HEK293T (cell line): Measurements from ENCODE around the gene INSIG2.

Experiments used
- ARNT ChIP-seq: fragments of 450-650 bp; IDR thresholded peaks from 2 replicates; pipeline ENCODE4 v1.6.1; 2017; ENCODE audit warnings: mild to moderate bottlenecking
- BHLHE40 ChIP-seq: fragments of 450-650 bp; IDR thresholded peaks from 2 replicates; pipeline ENCODE4 v1.6.1; 2016; ENCODE audit warnings: mild to moderate bottlenecking, moderate library complexity, borderline replicate concordance
- CTBP1 ChIP-seq: fragments of 450-650 bp; IDR thresholded peaks from 2 replicates; pipeline ENCODE4 v1.6.1; 2016; ENCODE audit warnings: borderline replicate concordance
- FOXA1 ChIP-seq: fragments of 450-650 bp; IDR thresholded peaks from 2 replicates; pipeline ENCODE4 v1.6.1; 2016; ENCODE audit warnings: mild to moderate bottlenecking
- HDGF ChIP-seq: fragments of 450-650 bp; IDR thresholded peaks from 2 replicates; pipeline ENCODE4 v1.6.1; 2017; ENCODE audit warnings: antibody characterized with exemption, borderline replicate concordance
- SP1 ChIP-seq: fragments of 450-650 bp; IDR thresholded peaks from 2 replicates; pipeline ENCODE4 v1.6.1; 2017
- ZNF384 ChIP-seq: fragments of 450-650 bp; IDR thresholded peaks from 2 replicates; pipeline ENCODE4 v1.6.1; 2016

DNA sequence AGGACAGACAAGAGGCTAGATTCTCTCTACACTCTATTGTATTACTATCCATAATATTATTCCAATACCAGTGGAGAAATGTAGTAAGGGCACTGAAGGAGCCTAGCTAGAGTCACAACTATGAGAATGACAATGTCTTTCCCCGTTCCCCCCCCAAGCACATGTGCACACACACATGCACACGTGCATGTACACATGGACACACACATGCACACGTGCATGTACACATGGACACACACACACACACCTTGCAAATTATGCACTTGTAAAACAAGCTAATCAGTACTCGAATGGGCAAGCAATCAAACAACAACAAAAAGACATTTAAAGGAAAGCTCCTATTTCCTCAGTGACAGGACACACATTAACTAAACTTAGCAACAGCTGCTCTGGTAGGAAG, 65.2 kb downstream of the INSIG2 start:
- no peak for TF ChIP-seq FOXA1
- TF ChIP-seq CTBP1, result no peak
- no peak for TF ChIP-seq SP1
- no peak for TF ChIP-seq ARNT
- no peak for TF ChIP-seq HDGF
- no peak for TF ChIP-seq BHLHE40
- TF ChIP-seq ZNF384, result no peak
